HepG2 (cell line): ENCODE results near the gene OTUD7B. TPM values are rescaled to one million over a fixed set of nuclear protein-coding genes. Genes with fewer than 3 reads are reported as not detected.

Experiments
- AGO1 ChIP-seq: fragments of 200-400 bp; formaldehyde crosslinking; IDR thresholded peaks from 2 replicates; pipeline ENCODE4 v1.6.1; 2017; ENCODE audit warnings: mild to moderate bottlenecking, low read depth, low read length, moderate library complexity; ENCODE audit not compliant: poor library complexity, severe bottlenecking
- GTF3A ChIP-seq: sonication (generic); formaldehyde crosslinking; conservative IDR thresholded peaks from 2 replicates; pipeline ENCODE4 v1.4.0; 2020; ENCODE audit warnings: mild to moderate bottlenecking, missing genetic modification reagents
- HNF1B ChIP-seq: sonication (generic); formaldehyde crosslinking; IDR thresholded peaks from 2 replicates; pipeline ENCODE4 v1.5.1; 2020; ENCODE audit warnings: mild to moderate bottlenecking, moderate library complexity, missing genetic modification reagents
- HNRNPUL1 ChIP-seq: fragments of 200-400 bp; formaldehyde crosslinking; IDR thresholded peaks from 2 replicates; pipeline ENCODE4 v1.6.1; 2017; ENCODE audit warnings: low read depth, mild to moderate bottlenecking, low read length, moderate library complexity
- IKZF1 ChIP-seq: fragments of 450-650 bp; IDR thresholded peaks from 2 replicates; pipeline ENCODE4 v1.7.1; 2016
- MAFK ChIP-seq, 2 experiments: IDR thresholded peaks in 1 of 2; conservative IDR thresholded peaks in 1 of 2; 2 replicates each; pipeline ENCODE4 v1.6.1; 2011; ENCODE audit warnings: improper control_type of control experiment in 2 of 2, low read length in 2 of 2
- REST ChIP-seq, 2 experiments: IDR thresholded peaks; 2 replicates each; pipeline ENCODE4 v1.6.1; 2011 to 2012; ENCODE audit warnings: low read length in 2 of 2, borderline replicate concordance in 1 of 2, low read depth in 1 of 2, mild to moderate bottlenecking in 1 of 2, moderate library complexity in 1 of 2
- TBL1XR1 ChIP-seq: fragments of 150-350 bp; IDR thresholded peaks from 2 replicates; pipeline ENCODE4 v1.6.1; 2014; ENCODE audit warnings: borderline replicate concordance, low read length; ENCODE audit not compliant: partially characterized antibody
- ZNF407 ChIP-seq: sonication (generic); formaldehyde crosslinking; IDR thresholded peaks from one replicate; pipeline ENCODE4 v1.5.1; 2020; ENCODE audit warnings: mild to moderate bottlenecking, missing genetic modification reagents; ENCODE audit errors: not compliant biosample characterization
- ZNF607 ChIP-seq: sonication (generic); formaldehyde crosslinking; IDR thresholded peaks from 2 replicates; pipeline ENCODE4 v1.5.1; 2020; ENCODE audit warnings: missing genetic modification reagents, mild to moderate bottlenecking, borderline replicate concordance
- ZNF670 ChIP-seq: sonication (generic); formaldehyde crosslinking; IDR thresholded peaks from 2 replicates; pipeline ENCODE4 v1.8.0; 2022; ENCODE audit warnings: mild to moderate bottlenecking, missing genetic modification reagents, borderline replicate concordance
- ZNF75D ChIP-seq: sonication (generic); formaldehyde crosslinking; IDR thresholded peaks from 2 replicates; pipeline ENCODE4 v1.8.1; 2023; ENCODE audit warnings: missing genetic modification reagents, mild to moderate bottlenecking, borderline replicate concordance
- polyA plus RNA-seq, 8 experiments: library from polyadenylated mRNA; depleted of rRNA in 3 of 8; stranded (reverse) in 7 of 8; unstranded in 1 of 8; fragments of >200 nt; fragmentation: Illumina TruSeq in 4 of 8; extraction: Trizol in 4 of 8; gene quantifications; 2 replicates each; pipeline versions ENCODE4 v1.2.1 to v1.2.3, GENCODE V29; 2011 to 2016; ENCODE audit warnings: low read depth in 4 of 8, missing spikeins in 1 of 8, mixed read lengths in 1 of 8; ENCODE audit not compliant: insufficient read depth in 1 of 8
- total RNA-seq, 5 experiments: library from RNA; depleted of rRNA; stranded (reverse); fragments of >200 nt; fragmentation: Illumina TruSeq; extraction: Trizol; gene quantifications; 2 replicates each; pipeline ENCODE4 v1.2.3, GENCODE V29; 2016; ENCODE audit warnings: low read depth in 1 of 5

OTUD7B gene
- total and polyA plus RNA-seq, 2 of the 13 experiments (the other 11 are each of a cell fraction or from before 2014, with no cell fraction given) = 5.1 to 11.2 TPM

- TF ChIP-seq ZNF407 (CRISPR knock-in tag) (peak; percentile 61), HNRNPUL1 (no peak), TBL1XR1 (no peak), AGO1 (peak; percentile 73), ZNF670 (CRISPR knock-in tag) (peak; percentile 81; the same call in 1 of the 2 replicates), IKZF1 (no peak), REST (IDR thresholded peaks at IDR 0.05; ENCODE audit: borderline replicate concordance in 1 of 2, low read depth in 1 of 2, low read length in 2 of 2) (no peak), MAFK (conservative IDR thresholded peaks at IDR 0.05 in 1 of 2, IDR thresholded peaks at IDR 0.05 in 1 of 2; ENCODE audit: low read length in 2 of 2) (no peak), ZNF75D (CRISPR knock-in tag) (no peak), ZNF607 (CRISPR knock-in tag) (peak; percentile 62), GTF3A (no peak), HNF1B (CRISPR knock-in tag) (peak; percentile 75)
These were observed 82.7 kb downstream of the OTUD7B start, which contains the start of gene SF3B4 (continued) for GRCh38 chr1:149927563-149928400.
